ENCODE measurements around the gene MLANA.

DNA sequence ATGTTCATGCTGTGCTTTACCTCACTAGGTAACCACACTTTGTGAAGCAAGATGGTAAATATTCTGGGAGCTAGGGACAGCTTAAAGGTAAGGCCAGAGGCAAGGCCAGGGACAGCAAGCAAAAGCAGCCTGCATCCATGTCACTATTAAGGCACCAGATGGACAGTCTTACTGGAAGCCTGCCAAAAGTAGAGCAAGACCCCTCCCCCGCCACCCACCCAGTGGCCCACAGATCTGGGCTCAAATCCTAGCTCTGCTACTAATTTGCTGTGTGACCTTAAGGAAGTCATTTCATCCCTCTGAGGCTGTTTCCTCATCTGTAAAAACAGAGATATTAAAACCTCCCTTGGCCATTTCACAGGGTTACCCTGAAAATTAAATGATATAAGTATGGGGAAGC is 44.6 kb upstream of the MLANA start:
- TF ChIP-seq POLR2AphosphoS5 (IDR thresholded peaks at IDR 0.05; ENCODE audit: low read depth, low read length) (no peak), POLR2A (IDR thresholded peaks at IDR 0.05; ENCODE audit: low read depth, low read length) (no peak), TAF1 (IDR thresholded peaks at IDR 0.05; ENCODE audit: low read depth, low read length) (no peak), SPI1 (IDR thresholded peaks at IDR 0.05; ENCODE audit: low read depth, low read length) (no peak), PAX5 (IDR thresholded peaks at IDR 0.05; ENCODE audit: insufficient read depth, low read length, severe bottlenecking) (no peak)

All from GM12891 (cell line).